ENCODE results near the gene CNTF.

Gene CNTF

GRCh38 chr11:58637371-58637770, 14.9 kb downstream of the CNTF start:
- TF ChIP-seq CTCF (IDR thresholded peaks at IDR 0.05; ENCODE audit: insufficient read depth, low read length, missing control alignments) = no peak

GRCh38 chr11:58639103-58639502, 16.6 kb downstream of the CNTF start:
- no peak overlapping the region for H3K4me3 ChIP-seq (ENCODE audit: low read depth, low read length)
- no peak for TF ChIP-seq CTCF (IDR thresholded peaks at IDR 0.05; ENCODE audit: insufficient read depth, low read length, missing control alignments)
- DNase-seq (ENCODE audit: low read depth, low spot score) = no peak
- POLR2A ChIA-PET = no interaction called here
- CTCF ChIA-PET = interaction anchor here (0.9 to 5.9 kb wide), 3 partner anchors 9 to 33 kb away, joined by 3 to 47 read pairs (median 38); no protein-coding TSS in a partner anchor

More at GRCh38 chr11:58637371-58637770, 14.9 kb downstream of the CNTF start:
- DNase-seq (ENCODE audit: low read depth, low spot score) = no peak
- ChIA-PET CTCF (interaction anchor here (2.0 to 5.9 kb wide), 3 partner anchors 7 to 17 kb away, joined by 5 to 47 read pairs (median 38); no protein-coding TSS in a partner anchor), POLR2A (no interaction called here)
- no peak overlapping the region for H3K4me3 ChIP-seq (ENCODE audit: low read depth, low read length)

GRCh38 chr11:58639669-58640068, 17.2 kb downstream of the CNTF start:
- no peak for TF ChIP-seq CTCF (IDR thresholded peaks at IDR 0.05; ENCODE audit: insufficient read depth, low read length, missing control alignments)
- ChIA-PET POLR2A (no interaction called here), CTCF (interaction anchor here (4.7 to 5.9 kb wide), 2 partner anchors 10 to 14 kb away, joined by 38 to 47 read pairs; no protein-coding TSS in a partner anchor)
- no peak overlapping the region for H3K4me3 ChIP-seq (ENCODE audit: low read depth, low read length)
- no peak for DNase-seq (ENCODE audit: low read depth, low spot score)

- ChIA-PET POLR2A (no interaction called here), CTCF (interaction anchor here (4.7 to 5.9 kb wide), 2 partner anchors 11 to 13 kb away, joined by 38 to 47 read pairs; no protein-coding TSS in a partner anchor)
- TF ChIP-seq CTCF (IDR thresholded peaks at IDR 0.05; ENCODE audit: insufficient read depth, low read length, missing control alignments) = no peak
- DNase-seq (ENCODE audit: low read depth, low spot score) = no peak
- no peak overlapping the region for H3K4me3 ChIP-seq (ENCODE audit: low read depth, low read length)
Measured at GRCh38 chr11:58640386-58641023, 18.0 kb downstream of the CNTF start.

- no peak for DNase-seq (ENCODE audit: low read depth, low spot score)
- TF ChIP-seq CTCF (IDR thresholded peaks at IDR 0.05; ENCODE audit: insufficient read depth, low read length, missing control alignments) = no peak
- ChIA-PET POLR2A (no interaction called here), CTCF (interaction anchor here (4.7 to 5.9 kb wide), 2 partner anchors 11 to 13 kb away, joined by 38 to 47 read pairs; no protein-coding TSS in a partner anchor)
- H3K4me3 ChIP-seq (ENCODE audit: low read depth, low read length) = no peak overlapping the region
Measured at GRCh38 chr11:58641341-58641740, 18.9 kb downstream of the CNTF start.

GRCh38 chr11:58641803-58642581, 19.5 kb downstream of the CNTF start:
- POLR2A ChIA-PET = no interaction called here

More at GRCh38 chr11:58641803-58642581, 19.5 kb downstream of the CNTF start:
- H3K4me3 ChIP-seq (ENCODE audit: low read depth, low read length) = no peak overlapping the region
- DNase-seq (ENCODE audit: low read depth, low spot score) = no peak
- no peak for TF ChIP-seq CTCF (IDR thresholded peaks at IDR 0.05; ENCODE audit: insufficient read depth, low read length, missing control alignments)
- CTCF ChIA-PET = interaction anchor here (0.7 to 5.9 kb wide), 3 partner anchors 10 to 12 kb away, joined by 3 to 47 read pairs (median 6); no protein-coding TSS in a partner anchor

All from AG04449 (cell line).